Memory B cell (primary cell): Measurements from ENCODE around the gene YOD1.

Experiments used
- ATAC-seq: fragments of 150-1000 bp; cut with Tn5 transposase; 2 replicates; pipeline ENCODE4 v1.10.0; 2021; ENCODE audit warnings: low read depth, mild to moderate bottlenecking, moderate library complexity
- DNase-seq, 2 donors: peaks; one replicate each; pipeline ENCODE4 v3.0.0; 2022; ENCODE audit warnings: low spot score in 2 of 2
- H3K27ac Mint-ChIP-seq: one replicate; pipeline ENCODE4 v1.8.0; 2022; ENCODE audit warnings: mild to moderate bottlenecking, moderate library complexity, mixed read lengths
- H3K27me3 Mint-ChIP-seq: one replicate; pipeline ENCODE4 v1.8.0; 2022; ENCODE audit warnings: mixed read lengths
- H3K36me3 Mint-ChIP-seq: one replicate; pipeline ENCODE4 v1.8.0; 2022; ENCODE audit warnings: mild to moderate bottlenecking, mixed read lengths
- H3K4me1 Mint-ChIP-seq: one replicate; pipeline ENCODE4 v1.8.0; 2022; ENCODE audit warnings: mixed read lengths
- H3K4me3 Mint-ChIP-seq: one replicate; pipeline ENCODE4 v1.8.0; 2022; ENCODE audit warnings: mild to moderate bottlenecking, moderate library complexity, mixed read lengths
- H3K9me3 Mint-ChIP-seq: one replicate; pipeline ENCODE4 v1.8.0; 2022; ENCODE audit warnings: mixed read lengths

YOD1 gene

GRCh38 chr1:207031016-207031415 is 20.0 kb downstream of the YOD1 start:
- Mint-ChIP-seq H3K4me3 (no peak overlapping the region), H3K27me3 (peaks cover 27% of the 10 kb centered on the region), H3K27ac (no peak overlapping the region), H3K4me1 (no peaks in the 10 kb centered on the region), H3K36me3 (no peaks in the 10 kb centered on the region), H3K9me3 (no peaks in the 10 kb centered on the region)
- ATAC-seq (no peak), DNase-seq (no peak)

DNA sequence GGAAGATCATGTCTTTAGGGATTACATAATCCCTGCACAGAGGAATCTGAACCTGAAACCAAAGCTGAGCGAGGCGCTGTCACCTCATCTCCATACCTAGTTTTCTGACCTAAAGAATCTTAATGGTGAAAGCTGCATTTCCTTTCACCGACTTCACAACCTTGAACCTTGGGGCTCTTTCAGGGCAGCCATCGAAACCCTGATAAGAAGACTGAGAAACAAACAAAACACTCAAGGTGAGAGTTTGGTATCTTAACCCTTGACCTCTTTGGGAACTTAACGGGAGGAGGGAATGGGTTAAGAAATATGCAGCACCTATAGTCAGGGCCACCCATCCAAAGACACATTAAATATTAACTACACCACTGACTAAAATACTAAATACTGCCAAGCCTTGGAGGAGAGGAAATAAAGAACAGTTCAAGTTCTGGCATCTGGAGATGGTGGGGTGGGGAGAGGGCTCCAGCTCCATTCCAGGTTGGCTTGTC is 20.4 kb downstream of the YOD1 start:
- no peak for ATAC-seq
- Mint-ChIP-seq H3K4me3 (no peak overlapping the region), H3K4me1 (no peaks in the 10 kb centered on the region), H3K27ac (no peak overlapping the region), H3K9me3 (no peaks in the 10 kb centered on the region), H3K27me3 (peaks cover 27% of the 10 kb centered on the region), H3K36me3 (no peaks in the 10 kb centered on the region)
- no peak for DNase-seq

- Mint-ChIP-seq H3K36me3 (no peaks in the 10 kb centered on the region), H3K27me3 (peaks cover 21% of the 10 kb centered on the region), H3K9me3 (no peaks in the 10 kb centered on the region), H3K4me3 (no peak overlapping the region), H3K4me1 (no peaks in the 10 kb centered on the region), H3K27ac (no peak overlapping the region)
- no peak for ATAC-seq
- no peak for DNase-seq
Measured at GRCh38 chr1:207029701-207030521, 21.1 kb downstream of the YOD1 start.

DNA sequence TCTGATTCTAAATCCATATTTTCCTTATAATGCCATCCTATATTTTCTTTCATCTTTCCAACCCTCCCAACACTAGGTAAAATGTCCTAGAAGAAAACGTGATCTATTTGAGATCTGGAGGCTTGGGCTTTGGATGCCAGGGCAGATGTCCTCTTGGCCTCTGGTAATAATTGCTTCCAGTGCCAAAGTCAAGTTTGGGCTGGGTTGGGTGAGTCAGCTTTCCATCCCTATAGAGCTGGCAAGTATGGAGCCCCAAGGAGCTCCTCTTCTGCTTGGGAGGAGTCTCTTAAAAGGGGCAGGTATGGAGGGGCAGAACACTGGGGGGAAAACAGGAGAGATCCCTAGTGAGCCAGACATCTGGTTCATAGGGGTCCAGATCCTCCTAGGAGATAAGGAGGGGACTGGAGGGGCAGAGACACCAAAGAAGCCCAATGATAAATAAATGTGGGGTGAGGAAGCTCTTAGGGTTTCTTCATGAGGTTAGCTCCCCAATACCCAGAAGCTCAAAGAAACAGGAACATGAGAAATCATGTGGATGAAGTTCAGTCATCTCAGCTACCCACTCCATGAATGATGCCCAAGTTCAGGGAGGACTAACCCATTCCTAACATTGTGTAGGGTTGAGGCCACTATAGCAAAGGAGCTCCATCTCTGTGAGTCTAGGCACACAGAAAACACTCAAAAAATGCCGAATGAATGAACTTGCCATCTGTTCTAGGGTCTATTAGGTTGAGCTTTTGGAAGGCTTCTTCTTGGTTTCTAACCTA is 21.9 kb downstream of the YOD1 start:
- no peak overlapping the region for H3K4me3 Mint-ChIP-seq
- H3K27ac Mint-ChIP-seq, result no peak overlapping the region
- no peak for DNase-seq
- H3K9me3 Mint-ChIP-seq, result no peaks in the 10 kb centered on the region
- H3K27me3 Mint-ChIP-seq, result peaks cover 24% of the 10 kb centered on the region
- H3K4me1 Mint-ChIP-seq, result no peaks in the 10 kb centered on the region
- ATAC-seq, result no peak
- H3K36me3 Mint-ChIP-seq, result no peaks in the 10 kb centered on the region

- no peaks in the 10 kb centered on the region for H3K36me3 Mint-ChIP-seq
- no peak for ATAC-seq
- no peak for DNase-seq
- peaks cover 22% of the 10 kb centered on the region for H3K27me3 Mint-ChIP-seq
- H3K9me3 Mint-ChIP-seq, result no peaks in the 10 kb centered on the region
- no peaks in the 10 kb centered on the region for H3K4me1 Mint-ChIP-seq
- no peak overlapping the region for H3K27ac Mint-ChIP-seq
- H3K4me3 Mint-ChIP-seq, result no peak overlapping the region
Measured at GRCh38 chr1:207027921-207028320, 23.1 kb downstream of the YOD1 start.

- no peak for ATAC-seq
- no peak overlapping the region for H3K27ac Mint-ChIP-seq
- H3K9me3 Mint-ChIP-seq, result no peaks in the 10 kb centered on the region
- no peak for DNase-seq
- H3K4me1 Mint-ChIP-seq, result no peaks in the 10 kb centered on the region
- H3K36me3 Mint-ChIP-seq, result no peaks in the 10 kb centered on the region
- H3K27me3 Mint-ChIP-seq, result peaks cover 22% of the 10 kb centered on the region
- H3K4me3 Mint-ChIP-seq, result no peak overlapping the region
Measured at GRCh38 chr1:207027206-207027777, 23.7 kb downstream of the YOD1 start.

DNA sequence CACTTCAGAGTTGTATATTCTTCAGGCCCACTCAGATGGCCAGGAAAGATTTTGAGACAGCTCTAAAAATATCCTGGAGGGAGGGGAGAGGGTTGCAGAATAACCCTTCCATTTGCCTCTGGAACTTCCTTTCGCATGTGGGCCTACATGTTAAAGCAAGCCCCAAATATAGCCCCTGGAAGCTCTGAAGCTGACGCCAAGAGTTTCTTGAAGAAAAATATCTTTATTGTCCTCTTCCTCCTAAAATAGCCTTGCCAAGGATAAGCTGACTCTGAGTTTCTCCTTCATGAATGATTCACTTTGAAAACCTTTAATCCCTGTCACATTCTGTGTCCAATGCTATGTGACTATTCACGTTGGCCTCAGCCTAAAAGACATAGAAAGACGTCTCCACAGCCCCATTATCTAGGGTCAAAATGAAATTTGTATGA is 24.9 kb downstream of the YOD1 start:
- H3K36me3 Mint-ChIP-seq, result no peaks in the 10 kb centered on the region

DNA sequence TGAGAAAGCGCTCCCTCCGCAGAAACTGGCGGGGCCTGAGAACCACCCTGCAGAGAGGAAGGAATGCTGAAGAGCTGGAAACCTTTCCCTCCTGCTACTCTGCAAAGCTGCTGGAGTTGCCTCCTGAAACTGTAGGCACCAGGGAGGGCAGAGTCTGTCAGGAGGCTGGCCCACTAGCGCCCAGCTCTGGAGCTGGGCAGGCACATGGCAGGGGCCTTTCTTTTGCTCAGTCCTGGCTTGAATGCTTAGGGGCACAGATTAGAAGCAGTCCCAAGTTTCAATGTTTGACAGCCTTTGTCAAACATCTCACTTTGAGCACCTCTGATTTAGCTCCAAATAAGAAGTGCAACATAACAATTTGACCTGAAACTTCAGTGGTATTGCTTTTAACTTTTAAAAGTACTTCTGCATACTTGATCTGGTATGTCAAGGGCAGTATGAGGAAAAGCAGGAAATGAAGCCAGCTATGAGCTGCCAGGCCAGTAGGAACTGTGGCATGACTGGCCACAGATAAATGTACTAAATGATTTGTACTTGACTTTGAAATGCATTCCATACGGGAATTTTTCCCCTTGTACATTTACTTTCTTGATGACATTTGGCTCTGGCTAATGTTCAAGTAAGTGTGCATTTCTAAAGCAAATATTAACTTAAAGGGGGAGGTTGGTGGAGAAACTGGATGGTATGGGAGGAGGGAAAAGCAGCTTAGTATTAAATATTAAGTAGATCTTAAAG is 25.7 kb downstream of the YOD1 start:
- H3K4me3 Mint-ChIP-seq, result no peak overlapping the region
- H3K27ac Mint-ChIP-seq, result no peak overlapping the region
- H3K36me3 Mint-ChIP-seq, result no peaks in the 10 kb centered on the region
- ATAC-seq, result no peak
- peaks cover 3% of the 10 kb centered on the region for H3K4me1 Mint-ChIP-seq
- peaks cover 21% of the 10 kb centered on the region for H3K27me3 Mint-ChIP-seq
- no peak for DNase-seq
- no peaks in the 10 kb centered on the region for H3K9me3 Mint-ChIP-seq

More for the DNA sequence above, 24.9 kb downstream of the YOD1 start:
- Mint-ChIP-seq H3K4me1 (peaks cover 3% of the 10 kb centered on the region), H3K9me3 (no peaks in the 10 kb centered on the region), H3K4me3 (no peak overlapping the region), H3K27me3 (peaks cover 19% of the 10 kb centered on the region), H3K27ac (no peak overlapping the region)
- ATAC-seq (no peak), DNase-seq (no peak)

- Mint-ChIP-seq H3K27me3 (peaks cover 18% of the 10 kb centered on the region), H3K36me3 (no peaks in the 10 kb centered on the region), H3K4me1 (peaks cover 3% of the 10 kb centered on the region), H3K27ac (no peak overlapping the region), H3K4me3 (no peak overlapping the region), H3K9me3 (no peaks in the 10 kb centered on the region)
- DNase-seq (no peak), ATAC-seq (no peak)
Measured at GRCh38 chr1:207024202-207025145, 26.5 kb downstream of the YOD1 start.

GRCh38 chr1:207022996-207023679 is 27.9 kb downstream of the YOD1 start:
- H3K9me3 Mint-ChIP-seq, result no peaks in the 10 kb centered on the region
- ATAC-seq (no peak), DNase-seq (no peak)
- peaks cover 3% of the 10 kb centered on the region for H3K4me1 Mint-ChIP-seq
- no peak overlapping the region for H3K4me3 Mint-ChIP-seq
- H3K27me3 Mint-ChIP-seq, result peaks cover 23% of the 10 kb centered on the region
- H3K36me3 Mint-ChIP-seq, result no peaks in the 10 kb centered on the region
- H3K27ac Mint-ChIP-seq, result no peak overlapping the region

DNA sequence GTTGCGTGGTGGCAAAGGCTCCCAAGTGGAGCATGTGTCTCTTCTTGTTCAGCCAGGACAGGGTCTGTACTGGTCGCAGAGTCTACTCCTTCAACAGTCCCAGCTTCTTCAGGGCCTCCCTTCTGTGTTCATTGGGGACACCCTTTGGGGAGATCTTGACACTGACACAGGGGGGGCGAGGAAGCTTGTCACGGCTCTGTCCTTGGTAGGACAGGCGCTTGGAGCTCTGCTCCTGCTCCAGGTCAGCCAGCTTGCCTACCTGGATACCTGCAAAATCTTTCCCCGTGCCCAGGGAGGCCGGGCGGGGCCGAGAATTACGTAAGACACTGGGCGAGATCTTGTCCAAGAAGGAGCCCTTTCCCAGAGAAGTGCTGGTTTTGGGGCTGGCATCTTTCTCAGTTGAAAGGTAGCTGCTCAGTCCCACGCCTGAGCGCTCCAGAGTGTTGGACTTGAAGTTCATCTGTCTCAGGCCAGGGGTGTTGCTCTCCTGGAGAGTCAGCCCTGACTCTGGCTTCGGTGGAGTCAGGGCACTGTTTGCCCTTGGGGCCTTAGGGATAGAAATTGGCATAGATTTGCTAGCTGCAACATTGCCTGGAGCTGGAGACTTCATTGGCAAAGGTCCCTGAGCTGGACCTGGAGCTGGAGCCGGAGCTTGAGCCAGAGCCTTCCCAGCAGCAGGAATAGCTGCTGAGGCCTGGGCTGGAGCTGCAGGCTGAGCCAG is 29.0 kb downstream of the YOD1 start:
- Mint-ChIP-seq H3K4me3 (no peak overlapping the region), H3K9me3 (no peaks in the 10 kb centered on the region), H3K27ac (no peak overlapping the region)

More for the DNA sequence above, 29.0 kb downstream of the YOD1 start:
- no peak for ATAC-seq
- peaks cover 3% of the 10 kb centered on the region for H3K4me1 Mint-ChIP-seq
- no peak for DNase-seq
- no peaks in the 10 kb centered on the region for H3K36me3 Mint-ChIP-seq
- peaks cover 18% of the 10 kb centered on the region for H3K27me3 Mint-ChIP-seq
